ENCODE measurements around the gene ESAM.

The ESAM gene

DNA sequence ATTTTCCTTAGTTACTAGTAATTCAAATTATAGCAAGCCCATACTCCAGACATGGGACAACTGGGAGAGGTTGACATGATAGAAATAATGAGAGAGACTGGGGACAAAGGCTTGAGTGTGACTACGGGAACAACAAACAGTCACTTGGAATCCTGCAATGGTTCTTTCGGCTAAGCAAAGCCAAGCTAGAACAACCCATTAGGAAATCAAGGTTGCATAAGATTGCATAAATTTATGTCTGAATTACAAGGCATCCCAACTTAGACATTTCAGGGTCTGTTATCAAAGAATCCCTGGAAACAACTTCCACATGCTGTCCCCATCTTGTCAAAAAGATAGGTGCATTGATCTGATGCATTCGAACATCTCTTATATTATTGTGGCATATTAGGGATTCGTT, 32.5 kb downstream of the ESAM start:
- no peak for DNase-seq (ENCODE audit: low read depth)

DNA sequence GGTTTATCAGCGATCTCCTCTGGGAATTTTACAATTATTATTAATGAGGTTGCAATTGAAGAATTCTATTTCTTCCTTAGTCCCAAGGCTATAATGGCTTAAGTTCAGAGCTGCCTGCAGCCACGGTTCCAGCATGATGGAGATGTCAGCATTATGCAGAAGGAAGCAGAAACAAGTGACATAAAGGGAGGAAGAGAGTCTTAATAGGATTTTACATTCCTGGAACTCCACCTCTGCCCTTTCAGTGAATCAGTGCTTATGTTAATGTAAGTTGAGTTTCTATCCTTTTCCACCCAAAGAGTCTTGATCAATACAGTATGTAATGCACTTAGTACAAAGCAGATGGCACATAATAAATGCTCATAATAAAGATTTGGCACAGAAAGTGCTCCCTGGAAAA, 34.0 kb downstream of the ESAM start:
- no peak for DNase-seq (ENCODE audit: low read depth)

DNA sequence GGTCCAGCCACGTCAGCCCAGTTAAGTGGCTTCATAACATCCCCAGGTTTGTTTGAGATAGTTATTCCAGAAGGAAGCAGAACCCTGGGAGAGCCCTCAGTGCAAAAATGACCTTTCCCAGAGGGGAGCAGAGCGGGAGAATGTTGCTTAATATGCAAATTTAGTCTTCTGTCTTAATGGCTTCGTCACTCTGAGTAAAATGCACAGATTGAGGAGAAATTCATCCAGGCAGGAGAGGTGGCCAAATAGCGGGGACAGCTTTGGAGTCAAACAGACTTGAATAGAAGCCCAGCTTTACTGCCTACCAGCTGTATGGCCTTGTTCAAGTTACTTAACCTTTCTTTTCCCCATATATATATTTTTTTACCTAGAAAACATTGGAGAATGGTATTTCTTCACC, 34.6 kb downstream of the ESAM start:
- no peak for DNase-seq (ENCODE audit: low read depth)

DNA sequence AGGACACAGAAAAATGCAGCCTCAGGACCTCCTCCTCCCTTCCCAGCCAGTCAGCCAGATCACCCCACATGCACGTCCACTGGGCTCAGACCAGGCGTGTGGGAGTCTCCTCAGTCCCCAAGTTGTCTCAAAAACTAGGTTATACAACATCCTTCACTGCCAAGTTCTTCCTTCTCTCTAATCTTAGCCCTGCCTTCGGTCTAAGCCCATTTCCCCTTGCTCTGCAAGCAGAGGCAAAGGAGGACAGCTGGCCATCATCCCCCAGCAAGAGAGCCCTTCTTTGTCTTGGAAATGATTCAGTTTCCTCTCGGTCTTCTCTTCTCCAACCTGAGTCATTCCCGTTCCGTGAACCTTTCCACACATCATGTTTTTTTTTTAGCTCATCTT, 36.4 kb downstream of the ESAM start:
- DNase-seq (ENCODE audit: low read depth), result peak; percentile 65

DNA sequence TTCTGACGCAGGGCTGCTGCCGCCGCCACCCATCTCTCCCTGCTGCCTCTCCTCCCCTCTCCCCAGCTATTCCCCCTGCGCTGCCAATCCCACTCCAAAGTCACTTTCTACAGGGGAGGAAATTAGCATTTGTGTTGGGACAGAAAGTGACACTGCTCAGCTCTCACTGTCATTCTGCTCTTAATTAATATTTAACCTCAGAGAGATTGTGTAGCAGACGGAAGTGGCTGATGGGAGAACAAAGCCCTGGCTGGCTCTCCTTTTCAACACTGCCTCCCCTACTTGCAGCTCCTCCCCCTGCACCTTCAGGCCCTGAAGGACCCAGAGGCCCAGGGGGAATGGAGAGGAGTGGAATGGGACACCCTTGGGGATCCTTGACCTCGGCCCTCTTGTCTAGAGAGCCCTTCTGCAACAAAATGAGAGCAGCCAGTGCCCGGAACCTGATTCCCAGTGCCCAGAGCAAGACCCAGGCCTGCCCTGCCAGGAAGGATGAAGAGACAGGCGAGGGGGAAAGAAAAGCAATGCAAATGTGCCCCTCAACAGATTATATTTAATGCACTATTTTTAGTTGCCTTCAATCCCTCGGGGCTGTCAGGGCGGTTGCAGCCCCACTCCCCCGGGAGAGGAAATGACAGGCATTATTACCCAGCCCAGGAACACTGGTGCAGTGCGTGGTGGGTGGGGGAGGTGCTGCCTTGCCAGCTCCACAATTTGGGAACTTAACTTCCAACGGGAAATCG, 36.9 kb downstream of the ESAM start:
- DNase-seq (ENCODE audit: low read depth), result no peak

DNA sequence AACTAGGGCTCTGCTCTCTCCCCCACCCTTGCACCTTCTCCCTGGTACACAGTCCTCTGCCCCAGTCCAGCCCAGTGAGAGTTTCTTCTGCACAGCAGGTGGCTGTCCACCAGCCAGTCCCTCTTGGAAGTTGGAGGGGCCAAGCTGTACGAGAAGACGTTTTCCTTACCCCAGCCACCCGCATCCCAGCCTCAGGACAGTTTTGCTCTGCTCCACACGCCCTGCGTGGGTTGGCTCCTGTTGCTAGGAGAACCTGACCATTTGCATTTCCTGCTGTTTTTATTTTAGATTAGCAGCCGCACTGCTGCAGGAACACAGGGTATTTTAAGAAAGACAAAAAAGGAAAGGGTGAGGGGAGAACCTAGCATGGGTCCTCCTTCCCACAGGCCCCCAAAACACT, 39.9 kb downstream of the ESAM start:
- no peak for DNase-seq (ENCODE audit: low read depth)

DNA sequence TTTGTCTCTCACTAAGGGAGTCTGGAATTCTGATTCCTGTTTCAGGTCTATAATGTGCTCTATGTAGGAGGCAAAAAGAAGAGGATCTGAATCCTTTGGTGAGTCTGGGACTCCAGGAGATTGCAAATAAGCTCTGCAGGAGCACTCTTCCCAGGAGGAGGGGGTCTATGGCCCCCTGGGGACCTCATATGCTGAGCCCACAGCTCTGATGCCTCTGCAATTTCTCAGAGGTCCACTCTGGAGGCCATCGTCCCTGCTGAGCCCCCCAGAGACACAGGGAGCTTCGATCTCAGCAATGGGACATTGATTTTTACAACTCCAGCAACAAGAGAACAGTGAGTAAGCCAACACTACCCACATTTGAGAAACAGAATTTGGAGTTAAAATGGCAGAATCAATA, 42.6 kb downstream of the ESAM start:
- no peak for DNase-seq (ENCODE audit: low read depth)

DNA sequence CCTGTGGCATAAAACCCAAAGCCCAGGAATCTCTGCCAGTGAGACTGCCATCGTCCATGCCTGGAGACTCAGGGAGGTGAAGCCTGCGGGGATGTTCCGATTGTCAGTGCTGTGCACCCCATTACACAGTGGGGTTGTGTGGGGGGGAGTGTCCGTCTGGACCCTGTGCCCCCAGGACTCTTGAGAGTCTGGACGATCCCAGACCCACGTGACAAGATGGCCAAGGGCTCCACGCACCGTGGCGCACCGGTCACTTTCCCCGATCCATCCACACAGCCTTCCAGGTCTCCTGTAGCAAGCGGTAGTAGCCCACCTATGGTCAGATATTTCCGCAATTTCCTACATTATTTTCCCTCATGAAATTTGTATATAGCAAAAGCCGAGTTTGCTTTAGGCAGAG, 43.3 kb downstream of the ESAM start:
- no peak for DNase-seq (ENCODE audit: low read depth)

DNA sequence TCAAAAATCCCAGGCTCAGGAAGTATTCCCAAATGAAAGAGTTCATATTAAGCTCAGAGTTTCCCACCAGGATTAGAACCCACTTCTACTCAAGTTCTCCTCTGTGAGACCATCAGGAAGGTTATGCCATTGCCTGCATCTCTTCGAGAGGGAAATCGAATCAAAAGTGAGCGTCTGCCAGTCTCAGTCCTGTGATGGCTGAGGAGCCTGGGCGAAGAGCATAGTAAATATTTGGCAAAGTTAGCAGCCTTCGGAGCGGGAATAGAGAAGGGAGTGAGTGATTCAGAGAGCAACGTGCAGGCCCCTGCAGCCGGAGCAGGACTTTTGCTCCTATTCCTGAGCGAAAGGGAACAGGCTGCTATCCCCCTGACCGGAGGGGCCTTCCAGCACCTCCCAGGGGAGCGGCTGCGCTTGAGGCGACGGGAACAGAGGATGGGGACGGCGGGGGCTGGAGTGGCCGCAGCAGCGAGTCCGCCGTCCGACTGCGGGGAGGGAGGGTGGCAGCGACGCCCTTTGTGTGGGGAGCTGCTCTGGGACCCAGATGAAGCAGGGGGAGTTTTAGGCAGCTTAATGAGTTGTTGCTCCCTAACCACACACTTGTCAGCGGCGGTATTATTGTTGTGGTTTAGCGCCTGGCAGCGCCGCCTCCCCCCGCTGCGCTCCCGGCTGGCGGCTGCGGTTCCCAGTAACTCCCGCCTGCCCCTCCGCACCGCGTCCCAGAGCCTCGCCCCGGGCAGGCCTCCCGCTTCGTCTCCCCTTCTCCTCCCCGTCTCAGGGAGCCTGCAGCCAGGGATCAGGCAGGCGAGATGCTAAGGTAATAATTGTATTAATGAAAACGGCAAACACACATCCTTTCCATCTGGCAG, 44.1 kb downstream of the ESAM start:
- DNase-seq (ENCODE audit: low read depth), result peak; percentile 29

DNA sequence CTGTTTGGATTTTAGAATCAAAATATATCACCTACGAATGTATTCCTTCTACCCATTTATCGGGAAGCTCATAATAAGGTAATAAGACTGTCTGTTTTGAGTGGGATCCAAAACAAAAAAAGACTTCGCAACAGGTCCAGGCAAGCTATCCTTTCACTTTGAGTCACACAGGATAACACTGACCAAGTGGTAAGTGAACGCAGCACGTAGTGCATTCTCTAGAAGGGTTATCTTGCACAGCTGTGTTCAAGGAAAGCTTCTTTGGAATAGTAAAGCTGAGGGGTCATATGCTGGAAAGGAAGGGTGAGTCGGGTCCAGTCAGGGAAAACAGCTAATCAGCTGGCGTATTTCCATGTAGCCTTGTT, 44.7 kb downstream of the ESAM start:
- peak; percentile 11 for DNase-seq (ENCODE audit: low read depth)

DNA sequence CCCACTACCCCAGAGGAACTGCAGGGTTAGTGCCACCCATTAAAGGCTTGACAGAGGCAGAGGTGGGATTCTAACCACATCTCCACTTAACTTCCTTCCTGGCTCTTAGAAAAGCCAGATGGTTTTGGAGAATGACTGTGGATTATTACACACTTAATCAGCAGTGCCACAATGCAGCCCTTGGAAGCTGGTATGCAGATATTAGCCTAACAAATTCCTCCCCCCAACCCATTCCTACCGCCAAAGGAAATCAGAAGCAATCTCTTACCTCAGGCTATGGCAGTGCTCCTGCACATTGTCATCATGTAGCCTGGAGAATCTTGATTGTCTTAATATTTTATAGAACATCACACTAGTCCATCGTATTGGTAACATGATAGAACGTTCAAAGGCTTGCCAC, 45.5 kb downstream of the ESAM start:
- no peak for DNase-seq (ENCODE audit: low read depth)

DNA sequence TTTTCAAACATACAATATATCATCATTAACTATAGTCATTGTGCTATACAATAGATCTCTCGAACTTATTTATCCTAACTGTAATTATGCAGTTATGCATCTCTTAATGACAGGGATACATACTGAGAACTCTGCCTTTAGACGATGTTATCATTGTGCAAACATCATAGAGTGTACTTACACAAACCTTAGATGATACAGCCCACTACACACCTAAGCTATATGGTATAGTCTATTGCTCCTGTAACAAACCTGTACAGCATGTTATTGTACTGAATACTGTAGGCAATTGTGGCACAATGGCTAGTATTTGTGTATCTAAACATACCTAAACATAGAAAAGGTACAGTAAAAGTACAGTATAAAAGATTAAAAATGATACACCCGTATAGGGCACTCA, 49.7 kb downstream of the ESAM start:
- DNase-seq (ENCODE audit: low read depth), result no peak

DNA sequence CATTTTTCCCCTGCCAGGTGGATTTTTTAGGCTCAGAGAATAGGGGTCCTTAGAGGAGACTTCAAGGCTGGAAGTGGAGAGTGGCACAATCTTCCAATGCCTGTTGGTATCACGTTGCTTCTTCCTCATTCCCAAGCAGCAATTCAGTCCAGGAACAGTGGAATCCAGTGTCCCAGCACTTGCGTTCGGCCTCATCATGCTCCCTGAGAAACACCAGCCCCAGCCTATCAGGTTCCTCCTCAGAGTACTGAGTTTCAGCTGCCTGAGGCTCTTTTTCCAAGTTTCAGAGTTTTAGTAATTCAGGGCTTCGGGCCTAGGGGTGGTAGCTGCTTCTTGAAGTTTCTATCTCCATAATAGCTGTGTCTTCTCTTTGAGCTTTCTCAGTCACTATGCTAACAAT, 54.3 kb downstream of the ESAM start:
- no peak for DNase-seq (ENCODE audit: low read depth)

All from iris pigment epithelial cell (primary cell).